Heart left ventricle (tissue), 16 donors: ENCODE measurements around the gene SYNPO2L. TPM values are rescaled to one million over a fixed set of nuclear protein-coding genes. Genes with fewer than 3 reads are reported as not detected.

Source experiments
- ATAC-seq, 4 donors: fragments of 200-7000 bp; cut with Tn5 transposase; one replicate each; pipeline ENCODE4 v1.9.1; 2020 to 2022; ENCODE audit warnings: moderate library complexity in 4 of 4, mild to moderate bottlenecking in 3 of 4, moderate number of reproducible peaks in 1 of 4
- DNase-seq, 5 donors: peaks; one replicate each; pipeline ENCODE4 v3.0.0-alpha.2; 2020
- H3K27ac ChIP-seq, 12 donors: fragments of 200-600 bp; sonication (generic) in 4 of 12; one replicate each; pipeline versions ENCODE4 v1.5.0 to v1.8.0; 2016 to 2022; ENCODE audit warnings: mild to moderate bottlenecking in 2 of 12
- H3K27me3 ChIP-seq, 9 donors: fragments of 200-600 bp; sonication (generic) in 2 of 9; one replicate each; pipeline versions ENCODE4 v1.5.1 to v1.8.0; 2016 to 2022; ENCODE audit warnings: mild to moderate bottlenecking in 3 of 9
- H3K36me3 ChIP-seq, 9 donors: fragments of 200-600 bp; sonication (generic) in 2 of 9; one replicate each; pipeline versions ENCODE4 v1.5.0 to v1.8.0; 2018 to 2022; ENCODE audit warnings: mild to moderate bottlenecking in 2 of 9
- H3K4me1 ChIP-seq, 12 donors: fragments of 200-600 bp; sonication (generic) in 4 of 12; one replicate each; pipeline versions ENCODE4 v1.5.0 to v1.8.0; 2016 to 2022; ENCODE audit warnings: mild to moderate bottlenecking in 3 of 12
- H3K4me3 ChIP-seq, 12 donors: fragments of 200-600 bp; sonication (generic) in 4 of 12; one replicate each; pipeline versions ENCODE4 v1.5.0 to v1.8.0; 2017 to 2022; ENCODE audit warnings: mild to moderate bottlenecking in 9 of 12, moderate library complexity in 4 of 12
- H3K9me3 ChIP-seq, 12 donors: fragments of 200-600 bp; sonication (generic) in 4 of 12; one replicate each; pipeline versions ENCODE4 v1.5.0 to v1.8.0; 2016 to 2022; ENCODE audit warnings: mild to moderate bottlenecking in 1 of 12
- CTCF ChIP-seq, 12 donors: fragments of 200-600 bp; sonication (generic) in 4 of 12; IDR thresholded peaks; one replicate each; pipeline versions ENCODE4 v1.5.0 to v1.8.0; 2018 to 2022; ENCODE audit warnings: antibody characterized with exemption in 12 of 12, mild to moderate bottlenecking in 5 of 12
- POLR2A ChIP-seq, 2 donors: fragments of 450-650 bp; IDR thresholded peaks; one replicate each; pipeline ENCODE4 v1.6.1; 2017; ENCODE audit warnings: antibody characterized with exemption in 2 of 2, mild to moderate bottlenecking in 2 of 2, moderate library complexity in 2 of 2
- WGBS, 4 donors: extraction: QIAGEN DNeasy Blood & Tissue Kit in 2 of 4; methylation state at CpG; one replicate each; pipeline versions ENCODE4 v1.1.5 to v1.1.7; 2013 to 2018; 5-methylcytosine and 5-hydroxymethylcytosine counted together
- intact Hi-C, 10 donors: fragments of 100-400 bp; cut with DNase I; formaldehyde crosslinking; loops; one replicate each; pipeline versions ENCODE4 v1.11.1 to v1.14.2; 2022
- polyA plus RNA-seq, 2 donors: library from polyadenylated mRNA; stranded (reverse); fragments of 200-250 nt; gene quantifications; one replicate each; pipeline ENCODE4 v1.2.3, GENCODE V29; 2013
- total RNA-seq, 9 donors: library from RNA; depleted of rRNA in 2 of 9; stranded (reverse); fragments of >200 nt in 2 of 9; fragmentation: NEBNext Ultra II Directional in 3 of 9; extraction: Animal tissue kit (Norgen Biotek cat#: 25700) in 3 of 9; gene quantifications; one replicate each; pipeline versions ENCODE4 v1.1.0 to v1.2.4, GENCODE V29; 2016 to 2023
- donor health status: ischemic (EF 13 %, LVEDD 7.1; RV severe dilation, severe dysfunction).
- donor health status: healthy with polysubstance abuse.
- donor health status: DM: no; HTN: yes; CAD: no.
- donor health status: DM: no; HTN: no; CAD: no.
- donor health status: ischemic (EF 25% LVEDD 6.9; RV normal size, moderate dysfunction).
- donor health status: ischemic (EF 25% LVEDD 5.7; RV mildly dilated, moderate dysfunction).
- donor health status: healthy.
- donor health status: DM: yes; HTN: yes; CAD: no.
- donor health status: ischemic (EF 35%, LVEDD 5.7; RV mildly dilated, moderate dysfunction).
- donor health status: nonischemic (EF 11% LVEDD 7.7; RV severe dilation, severe dysfunction).
- donor health status: DM: yes; HTN: yes; CAD: no.
- donor health status: PGD.
- donor health status: ischemic (EF 29% LVEDD 5.4; RV normal size, mild dysfunction).
- donor health status: nonischemic (EF 23%, LVEDD 6.1; RV moderate dilation, normal function).

The SYNPO2L gene
- total and polyA plus RNA-seq, 11 donors, result 77.8 to 649 (median 246) TPM

- Histone ChIP-seq H3K4me1 (no peaks in the 10 kb centered on the region), H3K27me3 (no peaks in the 10 kb centered on the region), H3K27ac (no peak overlapping the region), H3K4me3 (no peak overlapping the region), H3K36me3 (no peaks in the 10 kb centered on the region), H3K9me3 (no peaks in the 10 kb centered on the region)
- TF ChIP-seq CTCF (IDR thresholded peaks at IDR 0.05), result no peak
- no peak for TF ChIP-seq POLR2A (IDR thresholded peaks at IDR 0.05)
- DNase-seq (no peak), ATAC-seq (no peak)
- WGBS, 4 donors, result 18 to 50% (median 38%) methylated on average over 1 of the region's 1 CpG
- intact Hi-C loops, result no loop called here
Observed at GRCh38 chr10:73635781-73636180, 20.0 kb downstream of the SYNPO2L start.

GRCh38 chr10:73634421-73634820 is 21.4 kb downstream of the SYNPO2L start:
- peak in 1 of 5 donors; percentile 35 for DNase-seq
- Histone ChIP-seq H3K4me1 (no peaks in the 10 kb centered on the region), H3K27ac (no peak overlapping the region), H3K9me3 (no peaks in the 10 kb centered on the region), H3K36me3 (no peaks in the 10 kb centered on the region), H3K4me3 (no peak overlapping the region), H3K27me3 (no peaks in the 10 kb centered on the region)
- 48 to 83% (median 72%) methylated on average over 5 of the region's 5 CpGs for WGBS, 4 donors
- intact Hi-C loops, result no loop called here
- ATAC-seq, result no peak
- TF ChIP-seq POLR2A (IDR thresholded peaks at IDR 0.05), result no peak
- no peak for TF ChIP-seq CTCF (IDR thresholded peaks at IDR 0.05)

- no peak for ATAC-seq
- intact Hi-C loops, result loop anchor here in 8 of 10 donors (5.0 to 10.0 kb wide), 6 partner anchors 37 to 102 kb away; partner anchors contain the start of gene USP54 (in 2 of the 8)
- Histone ChIP-seq H3K9me3 (no peaks in the 10 kb centered on the region), H3K36me3 (no peaks in the 10 kb centered on the region), H3K27ac (no peak overlapping the region), H3K4me3 (no peak overlapping the region), H3K27me3 (no peaks in the 10 kb centered on the region), H3K4me1 (peaks cover 0 to 18% (median 9%) of the 10 kb centered on the region in 12 donors)
- WGBS, 4 donors, result 83 to 95% (median 92%) methylated on average over 5 of the region's 5 CpGs
- no peak for DNase-seq
- TF ChIP-seq CTCF (IDR thresholded peaks at IDR 0.05), result no peak
- TF ChIP-seq POLR2A (IDR thresholded peaks at IDR 0.05), result no peak
Observed at GRCh38 chr10:73629165-73629564, 26.7 kb downstream of the SYNPO2L start.

GRCh38 chr10:73628405-73628804 is 27.4 kb downstream of the SYNPO2L start:
- Histone ChIP-seq H3K27me3 (no peaks in the 10 kb centered on the region), H3K4me3 (no peak overlapping the region), H3K4me1 (peaks cover 0 to 18% (median 9%) of the 10 kb centered on the region in 12 donors), H3K9me3 (no peaks in the 10 kb centered on the region), H3K36me3 (no peaks in the 10 kb centered on the region), H3K27ac (no peak overlapping the region)
- intact Hi-C loops, result loop anchor here in 8 of 10 donors (5.0 to 10.0 kb wide), 6 partner anchors 36 to 101 kb away; partner anchors contain the start of gene USP54 (in 2 of the 8)
- WGBS, 4 donors, result 73 to 87% (median 79%) methylated on average over 7 of the region's 7 CpGs
- no peak for DNase-seq
- ATAC-seq, result no peak
- TF ChIP-seq CTCF (IDR thresholded peaks at IDR 0.05), result no peak
- no peak for TF ChIP-seq POLR2A (IDR thresholded peaks at IDR 0.05)
